GM12878 (cell line): ENCODE results near the gene PLGRKT. TPM values are rescaled to one million over a fixed set of nuclear protein-coding genes. Genes with fewer than 3 reads are reported as not detected.
A peak's percentile ranks its signal among the peaks of the same experiment; 100 is the strongest.

ENCODE experiments used
- ATF2 ChIP-seq: IDR thresholded peaks from 2 replicates; pipeline ENCODE4 v1.6.1; 2012; ENCODE audit warnings: low read length, inconsistent platforms
- BCL3 ChIP-seq: IDR thresholded peaks from 2 replicates; pipeline ENCODE4 v1.6.1; 2011; ENCODE audit warnings: borderline replicate concordance, low read depth, mild to moderate bottlenecking, moderate library complexity, low read length; ENCODE audit not compliant: insufficient read depth, poor library complexity, severe bottlenecking
- CEBPZ ChIP-seq: fragments of 150-350 bp; IDR thresholded peaks from 2 replicates; pipeline ENCODE4 v1.6.1; 2016; ENCODE audit warnings: low read depth, low read length
- DPF2 ChIP-seq: fragments of 450-650 bp; IDR thresholded peaks from 2 replicates; pipeline ENCODE4 v1.6.1; 2017; ENCODE audit warnings: mild to moderate bottlenecking
- JUNB ChIP-seq: IDR thresholded peaks from 2 replicates; pipeline ENCODE4 v1.6.1; 2016; ENCODE audit warnings: antibody characterized with exemption, mild to moderate bottlenecking
- MAX ChIP-seq: IDR thresholded peaks from 2 replicates; pipeline ENCODE4 v1.6.1; 2012; ENCODE audit warnings: low read depth, low read length, improper control_type of control experiment
- MEF2A ChIP-seq: IDR thresholded peaks from 2 replicates; pipeline ENCODE4 v1.6.1; 2011; ENCODE audit warnings: low read depth, mild to moderate bottlenecking, low read length, moderate library complexity; ENCODE audit not compliant: insufficient read depth
- MEF2B ChIP-seq: fragments of 450-650 bp; IDR thresholded peaks from 2 replicates; pipeline ENCODE4 v1.6.1; 2018; ENCODE audit warnings: mild to moderate bottlenecking, moderate library complexity; ENCODE audit not compliant: partially characterized antibody, poor library complexity, severe bottlenecking
- PKNOX1 ChIP-seq: fragments of 450-650 bp; IDR thresholded peaks from 2 replicates; pipeline ENCODE4 v1.6.1; 2016; ENCODE audit warnings: mild to moderate bottlenecking
- REST ChIP-seq: IDR thresholded peaks from 2 replicates; pipeline ENCODE4 v1.6.1; 2012; ENCODE audit warnings: mild to moderate bottlenecking, low read depth, low read length
- SKIL ChIP-seq: fragments of 450-650 bp; IDR thresholded peaks from 2 replicates; pipeline ENCODE4 v1.6.1; 2017; ENCODE audit warnings: mild to moderate bottlenecking, low read depth, inconsistent platforms; ENCODE audit not compliant: poor library complexity, severe bottlenecking
- SMAD1 ChIP-seq: fragments of 450-650 bp; IDR thresholded peaks from 2 replicates; pipeline ENCODE4 v1.6.1; 2018; ENCODE audit warnings: mild to moderate bottlenecking, low read depth; ENCODE audit not compliant: partially characterized antibody
- SP1 ChIP-seq: IDR thresholded peaks from one replicate; pipeline ENCODE4 v1.6.1; 2011; ENCODE audit warnings: low read depth, low read length
- YBX1 ChIP-seq: fragments of 450-650 bp; IDR thresholded peaks from 2 replicates; pipeline ENCODE4 v1.6.1; 2016; ENCODE audit warnings: antibody characterized with exemption
- ZNF622 ChIP-seq: fragments of 450-650 bp; IDR thresholded peaks from 2 replicates; pipeline ENCODE4 v1.6.1; 2017; ENCODE audit warnings: mild to moderate bottlenecking, inconsistent platforms
- polyA plus RNA-seq, 11 experiments: library from polyadenylated mRNA; depleted of rRNA in 4 of 11; unstranded in 6 of 11; stranded (reverse) in 5 of 11; fragments of >200 nt; fragmentation: Nextera tagmentation in 4 of 11; fragmentation: Illumina TruSeq in 1 of 11; extraction: Ambion mirVana in 4 of 11; extraction: Trizol in 1 of 11; gene quantifications; 1 replicate in 1 of 11; 2 replicates in 10 of 11; pipeline versions ENCODE4 v1.2.1 to v1.2.3, GENCODE V29; 2011 to 2016; ENCODE audit warnings: inconsistent platforms in 2 of 11, missing spikeins in 2 of 11, low read depth in 1 of 11
- total RNA-seq, 4 experiments: library from RNA; depleted of rRNA in 3 of 4; stranded (reverse); fragments of >200 nt in 3 of 4; fragmentation: Illumina TruSeq in 1 of 4; extraction: Trizol in 1 of 4; gene quantifications; 2 replicates each; pipeline versions ENCODE4 v1.2.1 to v1.2.3, GENCODE V29; 2013 to 2021

The PLGRKT gene
- total and polyA plus RNA-seq, 10 of the 15 experiments (the other 5 are each of a cell fraction or from before 2014, with no cell fraction given): 25.2 to 72.3 (median 38.4) TPM

- TF ChIP-seq MEF2B (peak; percentile 73), SMAD1 (no peak), BCL3 (no peak), ZNF622 (no peak), YBX1 (no peak), MAX (no peak), JUNB (peak; percentile 77), MEF2A (peak; percentile 68; the same call in 1 of the 2 replicates), REST (no peak), SP1 (no peak), ATF2 (0 out of 2 replicates have a peak, but pooled peaks have one; percentile 35), DPF2 (0 out of 2 replicates have a peak, but pooled peaks have one; percentile 33), PKNOX1 (peak; percentile 65), SKIL (peak; percentile 94), CEBPZ (no peak)
These were observed 73.3 kb downstream of the PLGRKT start (continued) for GRCh38 chr9:5364294-5365024.
